Hippocampal formation (tissue), 2 donors: ENCODE results near the gene ECM2.

Source experiments
- DNase-seq, 2 donors: peaks; one replicate each; lab custom pipeline; 2025; lab: John Stamatoyannopoulos, UW

The ECM2 gene

DNA sequence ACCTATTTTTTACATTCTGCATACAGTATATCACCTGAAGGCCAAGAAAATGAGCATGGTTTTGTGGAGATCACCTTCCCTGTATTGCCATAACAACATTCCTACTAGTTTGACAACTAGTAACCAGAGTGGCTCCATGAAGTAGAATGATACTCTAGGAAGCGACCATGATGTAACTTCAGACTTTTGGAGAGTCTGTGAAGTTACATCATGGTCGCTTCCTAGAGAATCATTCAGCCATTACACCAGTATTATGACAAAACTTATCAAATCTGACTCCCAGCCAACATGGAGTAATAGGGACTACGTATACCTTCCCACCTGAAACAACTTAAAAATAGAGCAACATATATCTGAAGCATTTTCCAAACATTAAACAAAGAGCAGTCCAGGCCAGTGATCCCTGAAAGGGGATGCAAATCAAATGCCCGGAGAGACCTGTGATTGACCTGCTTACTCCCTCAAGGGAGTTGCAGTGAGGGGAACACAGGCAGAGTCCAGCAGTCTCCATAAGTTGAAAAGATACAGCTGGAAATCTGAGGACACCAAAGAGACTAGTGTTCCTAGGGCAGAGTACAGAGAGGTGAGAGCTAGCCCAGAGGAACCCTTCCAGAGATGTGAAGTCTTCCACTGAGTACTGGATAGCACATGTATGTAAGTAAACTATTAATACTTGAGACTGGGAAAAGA, 7.8 kb downstream of the ECM2 start:
- no peak for DNase-seq

DNA sequence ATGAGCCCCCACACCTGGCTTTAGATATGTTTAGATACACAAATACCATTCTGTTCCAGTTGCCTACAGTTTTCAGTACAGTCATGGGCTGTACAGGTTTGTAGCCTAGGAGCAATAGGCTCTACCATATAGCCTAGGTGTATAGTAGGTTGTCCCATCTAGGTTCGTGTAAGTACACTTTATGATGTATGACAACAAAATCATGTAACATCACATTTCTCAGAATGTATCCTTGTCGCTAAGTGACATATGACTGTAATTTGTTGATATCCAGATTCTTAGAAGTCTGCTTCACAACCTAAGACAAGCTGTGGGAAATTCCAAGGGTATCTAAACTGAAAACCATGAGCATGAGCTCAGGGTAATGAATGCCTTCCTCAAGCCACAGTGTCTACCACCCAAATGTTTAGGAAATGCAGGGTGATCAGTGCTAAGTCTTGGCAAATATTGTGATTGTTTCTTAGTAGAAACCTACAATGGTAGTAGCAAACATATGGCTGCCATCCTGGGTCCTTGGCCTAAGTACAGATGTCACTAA, 8.4 kb downstream of the ECM2 start:
- DNase-seq = no peak

DNA sequence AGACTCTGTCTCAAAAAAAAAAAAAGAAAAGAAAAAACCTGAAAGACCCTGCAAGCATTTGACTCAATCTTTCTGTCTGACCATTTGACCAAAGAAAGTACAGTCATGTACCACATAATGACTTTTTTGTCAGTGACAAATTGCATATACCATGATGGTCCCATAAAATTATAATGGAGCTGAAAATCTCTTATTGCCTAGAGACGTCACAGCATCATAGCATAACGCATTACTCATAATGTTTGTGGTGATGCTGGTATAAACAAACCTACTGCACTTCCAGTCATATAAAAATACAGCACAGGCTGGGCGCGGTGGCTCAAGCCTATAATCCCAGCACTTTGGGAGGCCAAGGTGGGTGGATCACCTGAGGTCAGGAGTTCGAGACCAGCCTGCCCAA, 10.5 kb downstream of the ECM2 start:
- DNase-seq = no peak

DNA sequence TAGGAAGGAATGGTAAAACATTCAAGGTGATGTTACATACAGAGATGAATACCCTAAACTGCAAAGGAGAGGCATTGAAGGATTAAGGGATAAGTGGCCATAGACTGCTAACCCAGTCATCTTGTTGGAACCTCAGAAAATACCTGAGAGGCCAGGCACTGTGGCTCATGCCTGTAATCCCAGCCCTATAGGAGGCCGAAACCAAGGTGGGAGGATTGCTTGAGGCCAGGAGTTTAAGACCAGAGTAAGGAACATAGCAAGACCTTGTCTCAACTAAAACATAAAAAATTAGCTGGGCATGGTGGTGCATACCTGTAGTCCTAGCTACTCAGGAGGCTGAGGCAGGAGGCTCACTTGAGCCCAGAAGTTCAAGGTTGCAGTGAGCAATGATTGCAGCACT, 10.9 kb downstream of the ECM2 start:
- DNase-seq = no peak

DNA sequence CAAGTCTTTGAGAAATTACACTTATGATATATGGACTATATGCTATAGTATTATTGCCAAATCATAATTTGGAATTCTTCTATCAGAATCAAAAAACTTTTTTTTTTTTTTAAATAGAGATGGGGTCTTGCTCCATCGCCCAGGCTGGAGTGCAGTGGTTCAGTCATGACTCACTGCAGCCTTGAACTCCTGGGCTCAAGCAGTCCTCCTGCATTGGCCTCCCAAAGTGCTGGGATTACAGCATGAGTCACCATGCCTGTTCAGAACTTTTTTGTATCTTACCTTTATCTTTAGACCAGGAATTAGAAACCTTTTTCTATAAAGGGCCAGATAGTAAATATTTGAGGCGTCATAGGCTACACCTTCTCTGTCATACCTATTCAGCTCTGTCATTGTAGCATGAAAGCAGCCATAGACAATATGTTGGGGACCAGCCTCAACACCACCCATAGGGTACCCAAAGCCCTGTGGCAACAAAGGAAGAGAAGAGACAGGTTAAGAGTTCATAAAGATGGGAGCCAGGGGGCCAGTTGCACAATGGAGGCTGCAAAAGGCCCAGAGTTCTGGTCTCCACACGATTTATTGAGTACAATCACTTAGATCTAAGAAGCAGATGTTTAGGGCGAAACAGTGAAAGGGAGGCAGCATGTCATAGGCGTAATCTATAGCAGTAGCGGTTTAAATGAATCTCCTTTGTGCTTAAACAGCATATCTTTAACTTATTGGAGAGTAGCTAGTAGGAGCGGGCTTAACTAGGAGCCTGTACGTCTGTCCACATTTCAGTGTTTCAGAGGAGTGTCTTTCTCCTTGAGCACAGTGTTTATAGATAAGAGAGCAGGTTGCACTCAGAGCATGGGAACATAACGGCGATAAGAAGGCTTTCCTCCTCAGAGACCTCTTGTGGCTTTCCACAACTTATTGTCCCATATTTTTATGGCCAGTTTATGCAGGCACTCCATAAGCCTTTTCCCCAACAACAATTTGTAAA, 12.5 kb downstream of the ECM2 start:
- no peak for DNase-seq

DNA sequence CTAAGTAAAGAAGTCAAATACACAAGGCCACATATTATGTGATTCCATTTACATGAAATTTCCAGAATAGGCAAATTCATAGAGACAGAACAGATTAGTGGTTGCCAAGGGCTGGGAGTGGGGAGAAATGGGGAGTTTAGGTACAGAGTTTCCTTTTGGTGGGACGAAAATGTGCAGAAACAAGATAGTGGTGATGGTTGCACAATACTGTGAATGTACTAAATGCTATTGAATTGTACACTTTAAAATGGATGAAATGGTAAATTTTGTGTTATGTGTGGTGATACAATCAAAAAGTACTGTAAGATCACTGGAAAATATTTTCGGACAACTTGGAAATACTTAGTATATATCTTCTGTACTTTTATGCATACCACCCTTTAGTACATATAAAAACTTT, 15.0 kb downstream of the ECM2 start:
- DNase-seq = no peak

DNA sequence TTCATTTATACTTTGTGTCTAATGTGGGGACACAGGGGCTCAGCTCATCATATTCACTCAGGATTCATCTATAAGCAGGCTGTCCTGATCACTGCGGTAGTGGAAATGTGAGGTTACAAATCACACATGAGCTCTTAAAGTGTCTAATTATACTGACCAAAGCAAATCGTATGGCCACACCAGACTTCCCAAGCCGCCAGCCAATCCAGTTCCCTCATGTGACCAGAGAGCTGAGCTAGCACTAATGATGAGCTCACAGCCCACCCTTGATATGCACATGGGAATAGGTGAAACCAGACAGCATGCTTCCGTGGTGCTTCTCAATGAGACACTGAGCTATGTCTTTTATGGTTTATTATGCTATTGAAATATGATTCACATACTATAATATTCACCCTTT, 17.6 kb downstream of the ECM2 start:
- no peak for DNase-seq

DNA sequence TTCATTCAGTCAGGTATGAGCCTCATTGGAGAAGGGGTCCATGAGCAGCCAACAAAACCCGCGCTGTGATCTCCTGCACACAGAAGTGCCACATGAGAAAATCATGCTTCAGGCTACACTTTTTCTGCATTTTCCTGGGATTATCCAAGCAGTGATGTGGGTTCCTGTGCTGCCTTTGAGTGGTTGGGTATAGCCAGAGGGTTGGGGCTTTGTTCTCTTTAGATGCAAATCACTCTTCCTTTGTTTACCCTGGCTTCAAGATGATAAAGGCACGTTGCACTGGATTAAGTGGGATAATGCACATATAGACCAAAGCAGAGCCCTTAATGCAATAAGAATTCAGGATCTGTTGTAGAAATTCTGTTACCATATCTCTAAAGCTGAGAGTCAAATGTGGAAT, 18.7 kb downstream of the ECM2 start:
- DNase-seq = no peak

DNA sequence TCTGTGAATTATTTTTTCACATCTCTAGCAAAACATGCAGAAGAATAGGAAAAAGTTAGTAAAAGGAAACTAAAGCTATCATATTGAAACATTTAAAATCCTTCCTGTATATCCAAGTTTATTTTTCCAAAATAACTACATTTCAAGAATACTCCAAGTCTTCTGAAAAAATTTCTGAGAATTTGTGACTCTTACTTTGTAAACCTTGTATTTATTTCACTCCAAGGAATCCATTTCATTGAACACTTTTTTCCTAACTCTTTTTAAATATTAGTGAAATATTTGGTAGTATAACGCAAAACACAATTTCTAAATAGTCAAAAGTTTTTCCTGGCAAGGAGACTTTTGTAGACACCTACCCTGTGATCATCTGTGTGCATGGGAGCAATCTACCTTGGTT, 19.3 kb downstream of the ECM2 start:
- no peak for DNase-seq

DNA sequence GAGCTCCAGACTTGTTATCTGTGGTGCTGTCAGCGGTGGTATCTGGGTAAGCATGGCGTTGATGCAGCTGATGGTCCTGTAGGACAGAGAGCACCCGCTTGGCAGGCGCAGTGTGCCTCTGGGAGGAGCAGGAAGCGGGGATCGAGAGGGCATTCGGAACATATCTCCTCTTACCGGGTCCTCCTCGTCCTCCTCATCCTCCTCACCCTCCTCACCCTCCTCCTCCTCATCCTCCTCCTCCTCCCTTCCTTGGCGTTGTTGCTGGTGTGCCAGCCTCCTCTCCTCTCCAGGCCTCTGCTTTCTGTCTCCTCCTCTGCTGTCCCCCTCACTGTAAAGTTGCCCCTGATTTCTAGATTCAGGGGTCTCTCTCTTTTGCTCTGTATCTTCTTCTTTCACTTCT, 21.2 kb downstream of the ECM2 start:
- no peak for DNase-seq

DNA sequence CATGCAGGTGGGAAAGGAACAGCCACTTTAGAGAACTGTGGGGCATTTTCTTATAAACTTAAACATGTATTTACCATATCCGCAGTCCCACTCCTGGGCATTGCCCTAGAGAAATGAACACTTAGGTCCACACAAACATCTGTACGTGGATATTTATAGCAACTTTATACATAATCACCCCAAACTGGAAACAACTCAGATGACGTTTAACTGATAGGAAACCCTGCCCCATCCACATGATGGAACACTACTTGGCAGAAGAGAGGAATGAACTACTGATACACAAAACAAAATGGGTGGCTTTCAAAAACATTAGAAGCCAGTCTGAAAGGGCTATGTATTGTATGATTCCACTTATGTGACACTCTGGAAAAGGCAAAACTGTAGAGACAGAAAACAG, 22.4 kb downstream of the ECM2 start:
- DNase-seq = no peak

DNA sequence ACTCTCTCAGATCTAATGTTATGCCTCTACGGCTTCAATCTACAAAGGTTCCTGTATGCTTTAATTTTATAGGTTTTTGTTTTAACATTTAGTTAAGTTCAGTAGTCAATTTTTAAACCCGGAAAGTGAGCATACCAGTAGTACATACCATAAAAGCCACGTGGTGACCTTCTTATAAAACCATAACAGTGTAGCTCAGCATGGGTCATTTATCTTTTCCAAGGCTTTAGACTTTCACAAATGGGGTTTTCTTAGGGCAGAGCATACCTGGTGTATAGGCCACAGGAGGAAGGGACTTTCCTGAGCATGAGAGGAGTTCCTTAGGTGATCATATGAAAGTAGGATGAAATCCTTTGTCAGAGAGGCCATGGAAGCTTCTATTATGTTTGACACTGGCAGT, 23.2 kb downstream of the ECM2 start:
- DNase-seq = no peak

DNA sequence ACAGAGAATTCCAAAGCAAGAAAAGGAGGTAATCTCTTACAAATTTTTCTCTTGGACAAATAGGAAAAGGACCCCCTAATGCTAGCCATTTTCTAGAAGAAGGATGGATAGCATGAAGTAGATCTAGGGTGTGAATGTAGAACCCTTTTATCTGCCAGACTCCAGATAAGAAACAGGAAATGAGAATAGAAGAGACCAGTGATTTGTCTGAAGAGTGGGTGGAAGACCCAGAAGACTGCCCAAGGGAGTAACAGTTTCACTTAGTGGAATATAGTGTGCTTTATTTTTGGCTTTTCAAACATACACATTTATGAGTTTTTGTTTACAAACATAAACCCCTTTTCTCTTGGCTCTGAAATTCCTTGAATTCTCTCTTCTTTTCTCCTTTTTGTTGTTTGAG, 25.0 kb downstream of the ECM2 start:
- DNase-seq = no peak

DNA sequence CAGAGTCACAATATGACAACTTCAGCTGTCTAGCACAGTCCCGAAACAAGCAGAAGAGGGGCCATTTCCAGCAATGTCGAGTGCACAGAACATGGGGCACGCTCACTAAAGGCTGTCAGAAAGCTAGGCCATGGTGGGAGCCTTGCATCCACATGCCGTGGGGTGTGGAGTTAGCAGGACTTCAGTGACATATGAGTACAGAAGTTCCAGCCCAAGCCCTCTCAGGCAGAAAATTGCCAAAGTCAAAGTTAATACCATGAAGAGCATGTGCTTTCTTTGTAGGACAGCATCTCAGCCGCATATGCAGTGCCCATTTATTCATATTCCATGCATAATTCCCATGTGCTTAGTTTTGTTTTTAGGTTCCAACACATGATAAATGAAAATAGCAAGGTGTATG, 26.7 kb downstream of the ECM2 start:
- DNase-seq = no peak

DNA sequence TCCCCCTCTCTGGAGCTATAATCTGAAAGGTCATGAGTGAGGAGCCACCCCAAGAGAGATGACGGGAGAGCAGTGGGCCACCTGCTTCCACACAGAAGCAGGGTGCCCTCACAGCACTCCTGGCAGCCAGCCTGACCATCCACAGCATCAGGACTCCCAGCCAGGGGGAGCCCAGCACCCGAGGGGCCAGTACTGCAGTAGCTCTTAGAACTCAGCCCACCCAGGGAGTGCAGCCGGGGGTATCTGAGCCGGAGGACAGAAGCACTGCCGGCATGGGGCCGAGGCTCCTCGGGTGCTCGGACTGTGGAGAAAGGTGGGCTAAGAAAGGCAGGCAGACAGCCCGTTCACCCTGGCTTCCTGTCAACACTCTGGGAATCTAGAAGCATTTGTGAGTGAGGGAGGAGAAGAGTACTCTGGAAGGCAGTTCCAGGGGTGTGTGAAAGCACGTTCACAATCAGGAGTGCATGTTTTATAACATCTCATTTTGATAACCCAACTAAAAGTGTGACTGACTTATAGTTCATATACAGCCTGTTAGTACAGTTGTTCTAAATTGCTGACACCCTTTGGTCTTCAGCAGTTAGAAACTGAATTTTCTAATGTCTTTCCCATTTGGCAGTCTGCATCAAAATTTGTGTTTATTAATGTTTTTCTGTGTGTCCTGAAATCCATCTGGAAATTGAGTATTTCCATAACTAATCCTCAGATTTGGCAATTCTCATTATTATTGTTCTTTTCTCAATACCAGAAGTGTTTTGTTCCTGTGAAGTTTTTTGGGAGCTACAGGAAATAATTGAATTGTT, 27.6 kb downstream of the ECM2 start:
- DNase-seq = no peak

DNA sequence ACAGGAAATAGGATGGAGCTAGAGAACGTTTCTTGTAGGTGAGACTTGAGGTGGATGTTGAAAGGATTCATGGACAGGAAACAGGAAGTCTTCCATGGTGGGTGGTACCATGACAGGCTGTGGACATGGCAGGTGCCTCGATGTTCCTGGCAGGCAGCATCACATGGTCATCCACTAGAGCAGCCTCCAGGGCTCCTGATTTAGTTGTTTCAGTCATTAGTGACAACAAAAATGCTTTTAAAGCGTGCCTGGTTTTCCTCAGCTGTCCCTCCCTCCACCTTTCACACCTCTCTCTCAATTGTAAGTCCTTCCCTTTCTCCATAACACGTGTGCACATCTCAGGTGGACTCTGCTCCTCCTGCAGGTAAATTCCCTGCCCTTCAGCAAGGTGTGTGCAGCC, 28.3 kb downstream of the ECM2 start:
- DNase-seq = no peak

DNA sequence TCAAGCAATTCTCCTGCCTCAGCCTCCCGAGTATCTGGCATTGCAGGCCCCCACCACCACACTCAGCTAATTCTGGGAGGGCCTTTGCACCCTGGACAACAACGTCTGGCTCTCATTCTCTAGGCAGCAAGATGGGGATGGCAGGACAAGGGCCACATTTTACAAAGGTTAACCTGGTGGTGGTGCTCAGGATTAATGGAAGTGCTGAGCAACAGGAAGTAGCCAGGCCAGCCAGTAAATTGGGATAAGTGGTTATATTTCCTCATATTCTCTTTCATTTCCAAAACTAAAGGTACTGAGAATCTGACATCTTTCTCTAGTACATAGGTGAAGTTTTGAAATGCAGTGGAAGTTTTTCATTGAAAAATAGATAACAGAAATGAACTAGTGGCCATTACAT, 28.8 kb downstream of the ECM2 start:
- DNase-seq = no peak

DNA sequence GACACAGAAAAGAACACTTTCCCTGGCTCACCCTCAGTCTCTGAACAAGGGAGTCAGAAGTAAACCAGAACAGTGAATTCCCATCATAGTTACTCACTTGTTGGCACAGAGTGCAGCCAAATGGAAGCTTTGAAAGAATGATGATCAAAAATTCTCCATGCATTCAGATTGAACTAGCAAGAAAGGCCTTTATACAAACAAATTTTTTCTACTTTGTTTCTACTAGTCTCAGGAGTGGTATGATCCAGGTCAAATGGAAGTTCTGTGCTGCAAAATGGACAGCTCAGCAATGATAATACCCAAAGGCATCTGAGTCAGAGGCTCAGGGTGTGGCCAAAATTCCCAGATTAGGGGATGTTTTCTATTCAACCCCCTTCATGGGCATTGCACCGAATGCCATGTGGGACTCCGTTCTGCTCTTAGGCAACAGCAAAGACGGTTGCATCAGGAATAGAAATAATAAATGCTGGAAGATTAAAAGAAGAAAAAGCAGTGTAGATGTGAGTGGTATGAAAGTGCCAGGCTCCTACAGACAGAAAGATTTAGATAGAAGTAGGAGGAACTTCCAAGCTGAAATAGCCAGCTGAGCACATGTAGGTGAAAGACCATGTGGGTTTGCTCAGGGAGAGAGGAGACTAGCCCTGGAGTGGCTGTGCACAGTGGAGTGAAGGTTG, 29.5 kb downstream of the ECM2 start:
- peak in 1 of 2 donors; percentile 15 for DNase-seq

DNA sequence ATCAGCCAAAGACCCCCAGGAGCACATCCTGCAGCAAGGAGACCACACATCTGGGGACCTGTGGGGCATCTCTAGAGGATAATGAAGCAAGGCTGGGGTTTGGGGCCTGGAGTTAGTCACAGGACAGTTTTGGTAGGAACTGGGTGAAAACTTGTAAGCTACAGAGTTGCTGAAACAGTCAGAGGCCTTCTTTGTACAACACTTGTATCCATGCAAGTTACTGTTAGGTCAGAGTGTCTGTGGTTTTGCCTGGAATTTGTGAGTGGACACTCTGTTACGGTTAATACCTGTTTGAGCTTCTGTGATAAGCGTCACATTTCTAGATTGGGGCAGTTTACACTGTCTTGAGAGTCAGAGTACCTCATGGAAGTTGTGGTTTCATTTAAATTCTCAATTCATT, 30.9 kb downstream of the ECM2 start:
- no peak for DNase-seq

DNA sequence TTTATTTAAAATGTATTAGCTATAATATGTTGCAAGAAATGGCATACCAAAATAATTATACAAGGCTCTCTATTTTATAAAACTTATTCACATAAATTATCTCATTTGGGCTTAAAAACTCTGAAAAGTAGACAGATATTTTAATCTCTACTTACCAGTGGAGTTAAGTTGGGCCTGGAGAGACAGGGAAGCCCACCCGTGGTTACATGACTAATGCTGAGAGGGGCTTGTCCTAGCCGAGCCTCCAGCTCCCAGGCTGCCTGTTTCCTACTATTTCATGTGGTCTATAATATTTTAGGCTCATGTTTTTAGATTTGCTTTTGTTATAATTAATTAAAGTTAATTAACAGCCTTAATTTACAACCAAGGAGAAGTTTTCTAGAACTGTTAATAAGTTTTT, 32.6 kb downstream of the ECM2 start:
- no peak for DNase-seq

DNA sequence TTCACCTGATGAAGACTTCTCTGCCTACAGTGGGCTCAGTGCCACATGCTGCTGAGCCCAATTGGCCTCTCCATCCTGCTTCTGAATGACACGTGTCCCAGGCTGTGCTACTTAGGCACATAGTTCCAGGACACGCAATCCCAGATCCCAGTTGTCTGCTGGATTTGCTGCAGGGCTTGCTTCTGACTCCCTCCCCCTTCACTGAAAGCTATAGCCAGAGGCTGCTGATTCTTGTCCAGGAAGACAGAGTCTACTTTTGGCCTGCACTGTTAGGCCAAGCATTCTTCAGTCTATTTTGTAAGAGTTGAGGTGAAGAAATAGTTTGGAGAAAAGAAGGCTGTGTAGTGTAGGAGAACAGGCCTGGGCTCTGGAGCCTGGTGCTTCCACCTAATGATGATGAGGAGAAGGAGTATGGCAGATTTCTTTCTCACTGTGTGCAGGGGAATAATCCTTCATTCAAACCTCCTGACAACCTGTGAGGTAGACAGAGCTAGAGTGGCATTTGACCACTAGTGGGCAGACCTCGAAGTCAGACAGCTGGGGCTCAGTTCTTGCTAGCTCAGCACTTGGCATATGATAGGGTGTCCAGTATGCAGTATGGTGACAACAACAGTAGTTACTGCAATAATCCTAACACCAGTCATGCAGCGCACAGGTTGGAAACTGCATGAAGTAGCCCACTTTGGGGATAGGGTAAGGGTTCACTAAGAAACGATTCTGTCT, 34.0 kb downstream of the ECM2 start:
- no peak for DNase-seq
